Natural killer cell (primary cell): ENCODE data around the gene URB1. TPM values are rescaled to one million over a fixed set of nuclear protein-coding genes. Genes with fewer than 3 reads are reported as not detected.

Experiments used
- ATAC-seq, 3 donors: fragments of 150-1000 bp in 2 of 3; fragments of 200-7000 bp in 1 of 3; cut with Tn5 transposase; 1 replicate in 1 of 3; 2 replicates in 2 of 3; pipeline ENCODE4 v1.10.0; 2021; ENCODE audit warnings: mild to moderate bottlenecking in 2 of 3, moderate library complexity in 2 of 3
- DNase-seq, 2 donors: peaks; one replicate each; pipeline versions ENCODE4 v3.0.0 to v3.0.0-alpha.2; 2013 to 2021; ENCODE audit warnings: mixed read lengths in 1 of 2
- H3K27ac ChIP-seq: one replicate; pipeline ENCODE4 v1.5.1; 2013; ENCODE audit warnings: mild to moderate bottlenecking, low read length
- H3K27me3 ChIP-seq: one replicate; pipeline ENCODE4 v1.6.1; 2013; ENCODE audit warnings: low read length; ENCODE audit not compliant: control insufficient read depth, insufficient read depth
- H3K36me3 ChIP-seq: one replicate; pipeline ENCODE4 v1.6.1; 2013; ENCODE audit warnings: low read length; ENCODE audit not compliant: control insufficient read depth, insufficient read depth
- H3K4me1 ChIP-seq: one replicate; pipeline ENCODE4 v1.6.1; 2013; ENCODE audit warnings: low read length; ENCODE audit not compliant: control insufficient read depth, insufficient read depth
- H3K4me3 ChIP-seq: one replicate; pipeline ENCODE4 v1.5.1; 2013; ENCODE audit warnings: low read length
- H3K9me3 ChIP-seq: one replicate; pipeline ENCODE4 v1.6.1; 2013; ENCODE audit warnings: low read length; ENCODE audit not compliant: control insufficient read depth, insufficient read depth
- H3K27ac Mint-ChIP-seq, 2 donors: one replicate each; pipeline ENCODE4 v1.8.0; 2022; ENCODE audit warnings: mild to moderate bottlenecking in 2 of 2, mixed read lengths in 2 of 2, moderate library complexity in 1 of 2
- H3K27me3 Mint-ChIP-seq, 2 donors: one replicate each; pipeline ENCODE4 v1.8.0; 2022; ENCODE audit warnings: low read depth in 2 of 2, mixed read lengths in 2 of 2
- H3K36me3 Mint-ChIP-seq: one replicate; pipeline ENCODE4 v1.8.0; 2022; ENCODE audit warnings: mixed read lengths
- H3K4me1 Mint-ChIP-seq, 2 donors: one replicate each; pipeline ENCODE4 v1.8.0; 2022; ENCODE audit warnings: mixed read lengths in 2 of 2
- H3K4me3 Mint-ChIP-seq: one replicate; pipeline ENCODE4 v1.8.0; 2022; ENCODE audit warnings: mild to moderate bottlenecking, moderate library complexity, mixed read lengths
- H3K9me3 Mint-ChIP-seq, 2 donors: one replicate each; pipeline ENCODE4 v1.8.0; 2022; ENCODE audit warnings: mixed read lengths in 2 of 2
- WGBS: methylation state at CpG from one replicate; pipeline ENCODE4 v1.1.7; 2013; ENCODE audit warnings: missing lambda C conversion rate; ENCODE audit not compliant: insufficient coverage; 5-methylcytosine and 5-hydroxymethylcytosine counted together
- intact Hi-C: fragments of 100-400 bp; cut with micrococcal nuclease; formaldehyde crosslinking; loops from one replicate; pipeline ENCODE4 v1.14.2; 2022
- total RNA-seq, 4 donors: library from RNA; stranded (reverse); fragments of 120-200 nt in 1 of 4; gene quantifications; one replicate each; pipeline versions ENCODE4 v1.2.3 to v1.2.4, GENCODE V29; 2013 to 2022
- TF ChIP-seq, protein P1 (sequence below): fragments of 200-600 bp; IDR thresholded peaks from one replicate; pipeline ENCODE4 v1.8.0; 2022; ENCODE audit warnings: antibody characterized with exemption

Gene URB1
- total RNA-seq, 3 donors from 2014 or later (not counting 1 experiment from before 2014, with no cell fraction given): 6.1 to 7.8 (median 7.5) TPM

DNA sequence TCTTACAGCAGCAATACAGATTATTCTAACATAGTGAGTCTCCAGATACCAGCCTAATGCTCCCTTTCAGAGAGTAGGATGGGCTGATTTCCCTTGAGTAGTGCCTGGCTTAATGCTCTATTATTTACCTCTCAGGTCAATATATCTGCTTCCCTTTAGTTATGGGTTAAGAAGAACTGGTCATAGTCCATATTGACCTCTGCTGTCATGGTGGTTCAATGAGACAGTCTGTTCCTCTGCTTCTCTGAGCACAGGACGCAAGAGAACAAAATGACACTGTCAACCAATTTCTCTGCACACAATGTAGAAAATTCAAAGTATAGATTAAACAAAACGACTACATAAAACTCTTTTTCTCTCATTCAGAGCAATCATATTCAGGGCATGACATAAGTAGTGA lies 91.2 kb downstream of the URB1 start:
- no peaks in the 10 kb centered on the region for H3K27me3 Mint-ChIP-seq
- TF ChIP-seq, protein P1, sequence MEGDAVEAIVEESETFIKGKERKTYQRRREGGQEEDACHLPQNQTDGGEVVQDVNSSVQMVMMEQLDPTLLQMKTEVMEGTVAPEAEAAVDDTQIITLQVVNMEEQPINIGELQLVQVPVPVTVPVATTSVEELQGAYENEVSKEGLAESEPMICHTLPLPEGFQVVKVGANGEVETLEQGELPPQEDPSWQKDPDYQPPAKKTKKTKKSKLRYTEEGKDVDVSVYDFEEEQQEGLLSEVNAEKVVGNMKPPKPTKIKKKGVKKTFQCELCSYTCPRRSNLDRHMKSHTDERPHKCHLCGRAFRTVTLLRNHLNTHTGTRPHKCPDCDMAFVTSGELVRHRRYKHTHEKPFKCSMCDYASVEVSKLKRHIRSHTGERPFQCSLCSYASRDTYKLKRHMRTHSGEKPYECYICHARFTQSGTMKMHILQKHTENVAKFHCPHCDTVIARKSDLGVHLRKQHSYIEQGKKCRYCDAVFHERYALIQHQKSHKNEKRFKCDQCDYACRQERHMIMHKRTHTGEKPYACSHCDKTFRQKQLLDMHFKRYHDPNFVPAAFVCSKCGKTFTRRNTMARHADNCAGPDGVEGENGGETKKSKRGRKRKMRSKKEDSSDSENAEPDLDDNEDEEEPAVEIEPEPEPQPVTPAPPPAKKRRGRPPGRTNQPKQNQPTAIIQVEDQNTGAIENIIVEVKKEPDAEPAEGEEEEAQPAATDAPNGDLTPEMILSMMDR: no peak
- Histone ChIP-seq H3K4me3 (no peak overlapping the region), H3K4me1 (no peaks in the 10 kb centered on the region), H3K27me3 (no peaks in the 10 kb centered on the region), H3K27ac (no peak overlapping the region), H3K9me3 (no peaks in the 10 kb centered on the region), H3K36me3 (no peaks in the 10 kb centered on the region)
- no peak overlapping the region for H3K27ac Mint-ChIP-seq
- H3K4me1 Mint-ChIP-seq: no peaks in the 10 kb centered on the region
- intact Hi-C loops: no loop called here
- no peaks in the 10 kb centered on the region for H3K9me3 Mint-ChIP-seq
- 100% methylated on average over 1 of the region's 2 CpGs for WGBS
- DNase-seq: no peak
- no peak overlapping the region for H3K4me3 Mint-ChIP-seq
- no peaks in the 10 kb centered on the region for H3K36me3 Mint-ChIP-seq
- no peak for ATAC-seq

DNA sequence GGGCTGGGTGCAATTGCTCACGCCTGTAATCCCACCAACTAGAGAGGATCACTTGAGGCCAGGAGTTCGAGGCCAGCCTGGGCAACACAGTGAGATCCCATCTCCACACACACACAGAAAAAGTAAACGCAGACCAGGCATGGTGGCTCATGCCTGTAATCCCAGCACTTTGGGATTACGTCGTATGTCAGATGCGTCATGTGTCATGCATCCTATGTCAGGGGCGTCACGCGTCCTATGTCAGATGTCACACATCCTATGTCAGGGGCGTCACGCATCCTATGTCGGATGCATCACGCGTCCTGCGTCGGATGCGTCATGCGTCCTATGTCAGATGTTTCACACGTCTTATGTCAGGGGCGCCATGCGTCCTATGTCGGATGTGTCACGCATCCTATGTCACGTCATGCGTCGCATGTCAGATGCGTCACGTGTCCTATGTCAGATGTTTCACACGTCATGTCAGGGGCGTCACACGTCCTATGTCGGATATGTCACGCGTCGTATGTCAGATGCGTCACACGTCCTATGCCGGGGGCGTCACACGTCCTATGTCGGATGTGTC lies 92.6 kb downstream of the URB1 start:
- Mint-ChIP-seq H3K4me1 (no peaks in the 10 kb centered on the region), H3K9me3 (no peaks in the 10 kb centered on the region), H3K27me3 (no peaks in the 10 kb centered on the region), H3K36me3 (no peaks in the 10 kb centered on the region), H3K27ac (no peak overlapping the region), H3K4me3 (no peak overlapping the region)
- DNase-seq (no peak), ATAC-seq (no peak)
- WGBS: 91% methylated on average over 41 of the region's 41 CpGs
- Histone ChIP-seq H3K36me3 (no peaks in the 10 kb centered on the region), H3K9me3 (no peaks in the 10 kb centered on the region), H3K27ac (no peak overlapping the region), H3K4me3 (no peak overlapping the region), H3K4me1 (no peaks in the 10 kb centered on the region), H3K27me3 (no peaks in the 10 kb centered on the region)
- TF ChIP-seq, protein P1: no peak
- intact Hi-C loops: no loop called here

DNA sequence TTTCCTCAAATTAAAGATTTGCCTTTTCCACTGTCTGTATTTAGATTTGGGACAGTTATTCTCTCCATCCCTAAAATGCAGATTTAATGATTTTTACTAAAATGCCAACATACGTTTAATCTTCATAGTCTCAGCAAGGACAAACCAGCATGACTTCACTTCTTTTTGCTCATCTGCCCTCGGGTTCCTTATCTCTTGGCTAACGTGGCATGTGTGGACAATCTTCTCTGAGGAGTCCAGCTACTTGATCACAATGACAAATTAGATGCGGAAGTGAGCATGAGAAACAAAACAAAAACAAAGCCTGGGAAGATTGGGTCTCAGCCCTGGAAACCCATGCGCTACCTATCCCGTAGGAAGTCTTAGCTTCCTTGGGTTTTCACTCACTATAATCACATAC lies 93.1 kb downstream of the URB1 start:
- Histone ChIP-seq H3K9me3 (no peaks in the 10 kb centered on the region), H3K27ac (no peak overlapping the region), H3K36me3 (no peaks in the 10 kb centered on the region), H3K4me1 (no peaks in the 10 kb centered on the region), H3K4me3 (no peak overlapping the region), H3K27me3 (no peaks in the 10 kb centered on the region)
- ATAC-seq (no peak), DNase-seq (no peak)
- no peaks in the 10 kb centered on the region for H3K9me3 Mint-ChIP-seq
- H3K27ac Mint-ChIP-seq: no peak overlapping the region
- no peaks in the 10 kb centered on the region for H3K36me3 Mint-ChIP-seq
- TF ChIP-seq, protein P1: no peak
- no peak overlapping the region for H3K4me3 Mint-ChIP-seq
- no peaks in the 10 kb centered on the region for H3K27me3 Mint-ChIP-seq
- intact Hi-C loops: no loop called here
- 99% methylated on average over 6 of the region's 6 CpGs for WGBS
- H3K4me1 Mint-ChIP-seq: no peaks in the 10 kb centered on the region

DNA sequence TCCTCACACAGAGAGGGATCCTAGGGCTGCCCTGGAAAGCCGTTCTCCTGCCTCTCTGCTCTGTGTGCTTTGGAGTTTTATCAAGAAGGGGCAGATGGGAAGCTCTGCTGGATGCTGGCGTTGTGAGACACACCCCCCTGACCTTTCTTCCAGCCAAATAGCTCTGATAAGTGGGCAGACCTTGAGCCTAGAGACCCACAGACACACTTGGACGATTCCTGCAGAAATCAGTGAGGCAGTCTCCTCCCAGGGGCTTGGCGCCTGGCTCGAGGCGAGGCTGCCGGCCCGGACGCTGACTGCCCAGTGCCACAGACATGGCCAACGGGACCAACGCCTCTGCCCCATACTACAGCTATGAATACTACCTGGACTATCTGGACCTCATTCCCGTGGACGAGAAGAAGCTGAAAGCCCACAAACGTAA lies 94.1 kb downstream of the URB1 start, which contains the start of gene MRAP:
TSS of gene MRAP (plus strand) at position 198 of the 424 bp plus-strand sequence. CDS start at position 315, 117 bp downstream.
- ATAC-seq: no peak
- no peaks in the 10 kb centered on the region for H3K4me1 Mint-ChIP-seq
- H3K36me3 Mint-ChIP-seq: no peaks in the 10 kb centered on the region
- H3K9me3 Mint-ChIP-seq: no peaks in the 10 kb centered on the region
- no peak for DNase-seq
- intact Hi-C loops: no loop called here
- Histone ChIP-seq H3K9me3 (no peaks in the 10 kb centered on the region), H3K4me1 (no peaks in the 10 kb centered on the region), H3K27ac (no peak within 1 kb of the TSS), H3K36me3 (no peaks in the 10 kb centered on the region), H3K4me3 (no peak within 1 kb of the TSS), H3K27me3 (no peaks in the 10 kb centered on the region)
- H3K27me3 Mint-ChIP-seq: no peaks in the 10 kb centered on the region
- 97% methylated on average over 14 of the region's 14 CpGs for WGBS
- TF ChIP-seq, protein P1: no peak
- H3K27ac Mint-ChIP-seq: no peak within 1 kb of the TSS
- no peak within 1 kb of the TSS for H3K4me3 Mint-ChIP-seq
